AG08395 (cell line): Measurements from ENCODE around the gene PCBP2.
A peak's percentile ranks its signal among the peaks of the same experiment; 100 is the strongest.

ENCODE experiments used
- DNase-seq: peaks from one replicate; pipeline ENCODE4 v3.0.0; 2012; ENCODE audit warnings: mixed read lengths, low spot score

PCBP2 gene

GRCh38 chr12:53508534-53509170, 56.8 kb downstream of the PCBP2 start:
- DNase-seq, result peak; percentile 80

DNA sequence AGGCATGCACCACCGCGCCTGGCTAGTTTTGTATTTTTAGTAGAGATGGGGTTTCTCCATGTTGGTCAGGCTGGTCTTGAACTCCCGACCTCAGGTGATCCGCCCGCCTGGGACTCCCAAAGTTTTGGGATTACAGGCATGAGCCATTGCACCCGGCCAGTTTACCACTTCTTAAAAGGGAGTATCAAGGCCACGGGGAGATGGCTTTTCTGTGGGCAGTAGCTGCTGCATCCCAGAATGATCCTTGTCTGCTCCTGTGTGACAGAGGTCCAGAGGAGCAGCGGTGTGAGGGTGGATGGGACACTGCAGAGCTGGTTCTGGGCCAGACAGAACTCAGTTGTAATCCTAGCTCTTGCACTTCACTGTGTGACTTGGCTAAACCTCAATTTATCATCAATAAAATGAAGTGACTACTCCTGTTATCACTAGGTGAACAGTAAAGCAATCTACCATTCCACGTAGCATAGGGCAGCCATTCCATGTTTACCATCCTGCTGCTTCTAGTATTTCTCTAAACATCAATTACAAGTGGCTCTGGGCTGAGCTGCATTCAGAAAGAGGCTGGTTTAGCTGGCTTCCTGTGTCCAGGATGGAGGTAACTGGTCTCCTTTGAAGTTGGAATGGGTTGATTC, 58.4 kb downstream of the PCBP2 start:
- DNase-seq, result no peak

DNA sequence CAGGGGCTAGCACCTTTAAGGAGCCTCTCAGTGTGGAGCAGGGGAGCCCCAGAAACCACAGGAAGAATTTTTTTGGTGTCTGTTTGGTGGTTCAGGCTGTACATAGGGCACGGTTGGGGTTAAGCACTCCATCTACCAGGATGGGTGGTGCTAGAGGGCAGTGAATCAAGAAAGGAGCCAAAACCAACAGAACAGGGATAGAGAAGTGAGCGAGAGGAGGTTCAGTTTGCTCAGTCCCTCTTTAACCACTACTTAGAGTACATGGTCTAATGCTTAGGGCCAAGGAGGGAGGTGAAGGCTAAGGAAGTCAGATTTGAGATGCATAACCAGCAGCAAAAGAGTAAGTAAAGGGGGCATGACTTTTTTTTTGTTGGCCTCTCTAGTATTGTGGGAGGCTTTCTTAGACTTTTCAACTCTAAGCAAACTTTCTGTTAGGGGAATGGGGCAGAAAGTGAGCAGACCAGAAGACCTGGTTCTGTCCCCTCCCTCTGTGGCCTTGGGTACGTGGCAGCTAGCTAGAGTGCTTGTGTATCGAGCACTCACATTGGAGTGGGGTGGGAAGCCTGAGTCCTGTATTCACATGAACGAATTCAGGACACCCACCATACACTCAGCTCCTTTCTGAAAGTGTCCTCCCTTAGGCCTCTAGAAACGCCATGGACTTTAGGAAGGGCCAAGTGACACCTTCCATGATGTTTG, 62.0 kb downstream of the PCBP2 start:
- DNase-seq, result no peak

- DNase-seq, result no peak
Observed at GRCh38 chr12:53514628-53515290, 62.9 kb downstream of the PCBP2 start.

- no peak for DNase-seq
Observed at GRCh38 chr12:53515291-53515680, 63.4 kb downstream of the PCBP2 start.

GRCh38 chr12:53516758-53517455, 65.0 kb downstream of the PCBP2 start:
- no peak for DNase-seq

GRCh38 chr12:53518381-53518780, 66.5 kb downstream of the PCBP2 start:
- DNase-seq, result no peak

GRCh38 chr12:53523131-53523530, 71.2 kb downstream of the PCBP2 start:
- DNase-seq, result no peak

DNA sequence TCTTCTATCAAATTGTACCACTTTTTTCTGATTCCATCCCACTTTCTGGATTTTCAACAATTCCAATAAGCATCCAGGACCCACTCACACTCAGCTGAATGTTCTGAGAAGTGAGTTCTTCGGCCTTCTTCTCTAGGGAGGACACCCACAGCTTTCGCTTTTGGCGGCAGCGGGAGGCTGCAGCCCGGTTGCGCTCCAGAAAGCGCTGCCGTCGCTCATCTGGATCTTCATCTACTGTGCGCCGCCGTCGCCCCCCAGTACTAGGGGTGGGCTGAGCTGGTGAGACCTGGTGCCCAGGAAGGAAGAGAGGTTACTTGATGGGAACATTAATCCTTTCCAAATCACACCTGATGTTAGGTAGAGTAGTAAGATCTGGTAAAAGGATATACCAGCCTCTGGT, 72.6 kb downstream of the PCBP2 start:
- no peak for DNase-seq

DNA sequence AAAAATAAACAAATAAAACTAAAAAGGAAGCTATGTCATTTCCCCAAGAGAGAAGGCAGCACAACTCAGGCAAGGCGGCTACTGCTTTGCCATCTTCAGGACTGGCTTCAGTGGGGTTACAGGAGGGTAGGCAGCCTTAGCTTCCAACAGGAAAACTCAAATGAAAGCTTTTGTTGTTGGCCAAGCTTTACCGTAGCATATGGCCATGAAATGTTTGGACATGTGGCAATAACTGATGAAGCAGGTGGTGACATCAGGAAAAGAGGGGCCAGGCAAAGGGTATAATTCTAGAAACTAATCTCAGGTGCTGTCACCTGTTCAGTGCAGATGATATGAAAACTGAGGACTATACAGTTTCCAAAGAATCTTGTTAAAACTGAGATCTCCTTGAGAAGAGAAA, 78.2 kb downstream of the PCBP2 start:
- DNase-seq, result no peak
